GM23248 (cell line): ENCODE results near the gene PCSK2.

ENCODE experiments used
- EZH2 ChIP-seq: fragments of 200-600 bp; sonication (generic); IDR thresholded peaks from 2 replicates; pipeline ENCODE4 v1.6.1; 2018; ENCODE audit warnings: antibody characterized with exemption, mild to moderate bottlenecking; ENCODE audit not compliant: insufficient read depth, poor library complexity, severe bottlenecking
- EZH2phosphoT487 ChIP-seq: fragments of 200-600 bp; sonication (generic); IDR thresholded peaks from 2 replicates; pipeline ENCODE4 v1.6.1; 2018; ENCODE audit warnings: antibody characterized with exemption, moderate library complexity, mild to moderate bottlenecking, low read depth; ENCODE audit not compliant: insufficient read depth

DNA sequence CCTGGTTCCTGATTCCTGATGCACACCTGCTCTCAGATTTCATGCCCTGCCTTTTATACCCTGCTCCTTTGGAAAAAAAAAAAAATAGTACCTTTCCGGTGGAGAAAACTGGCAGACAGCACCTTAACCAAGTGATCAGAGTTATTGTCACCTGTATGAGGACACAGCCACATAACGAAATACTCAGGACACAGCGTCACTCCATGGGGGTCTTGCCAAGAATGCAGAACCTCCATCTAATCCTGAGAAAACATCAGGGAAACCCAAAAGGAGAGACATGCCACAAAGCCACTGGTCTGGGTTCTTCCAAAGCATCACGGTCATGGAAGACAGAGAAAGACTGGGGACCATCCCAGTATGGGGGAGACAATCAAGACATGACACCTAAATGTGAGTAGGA, 275.3 kb downstream of the PCSK2 start:
- TF ChIP-seq EZH2 (no peak), EZH2phosphoT487 (no peak)
